A172 (cell line): Measurements from ENCODE around the gene AP1B1. TPM values are rescaled to one million over a fixed set of nuclear protein-coding genes. Genes with fewer than 3 reads are reported as not detected.

Experiments used
- DNase-seq: peaks from one replicate; pipeline ENCODE4 v3.0.0-alpha.2; 2015; ENCODE audit warnings: low spot score
- total RNA-seq: library from RNA; depleted of rRNA; stranded (reverse); fragments of >200 nt; shearing (Covaris generic); gene quantifications from 2 replicates; pipeline ENCODE4 v1.2.3, GENCODE V29; 2014; rRNA removed

The AP1B1 gene
- total RNA-seq, 1 experiment from 2014 or later: 33.2 TPM

DNA sequence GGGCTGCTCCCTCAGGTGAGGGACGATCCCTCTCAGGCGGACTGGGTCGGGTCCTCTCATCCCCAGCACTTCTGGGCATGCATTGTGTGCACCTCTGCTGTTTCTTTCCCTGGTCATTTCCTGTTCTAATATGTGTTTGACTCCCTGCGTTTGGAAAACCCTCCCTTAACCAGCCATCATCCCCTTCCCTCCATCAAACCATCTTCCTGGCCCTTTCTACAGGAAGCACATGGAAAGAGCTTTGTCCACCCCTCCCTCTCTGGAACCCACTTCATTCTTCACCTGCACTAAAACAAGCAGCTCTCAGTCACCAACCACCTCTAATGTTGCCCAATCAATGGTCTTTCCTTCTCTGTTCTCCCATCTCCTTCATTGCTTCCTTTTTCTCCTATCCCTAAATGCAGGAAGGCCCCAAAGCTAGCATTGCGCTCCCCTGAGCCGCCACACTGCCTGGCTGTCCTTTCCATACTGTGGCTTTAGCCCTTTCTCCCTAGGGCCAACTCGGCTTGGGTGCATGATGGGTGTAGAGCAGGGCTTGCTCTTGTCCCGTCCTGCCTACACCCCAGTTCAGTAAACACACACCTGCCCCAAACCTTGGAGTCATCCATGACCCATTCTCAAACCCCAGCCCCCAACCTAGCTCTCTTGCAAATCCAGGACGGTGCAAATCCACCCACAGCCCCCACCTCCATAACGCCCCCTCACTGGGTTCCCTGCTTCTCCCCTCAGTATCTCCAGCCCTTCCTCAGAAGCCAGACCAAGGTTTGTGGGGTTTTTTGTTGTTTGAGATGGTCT lies 87.4 kb downstream of the AP1B1 start:
- no peak for DNase-seq

DNA sequence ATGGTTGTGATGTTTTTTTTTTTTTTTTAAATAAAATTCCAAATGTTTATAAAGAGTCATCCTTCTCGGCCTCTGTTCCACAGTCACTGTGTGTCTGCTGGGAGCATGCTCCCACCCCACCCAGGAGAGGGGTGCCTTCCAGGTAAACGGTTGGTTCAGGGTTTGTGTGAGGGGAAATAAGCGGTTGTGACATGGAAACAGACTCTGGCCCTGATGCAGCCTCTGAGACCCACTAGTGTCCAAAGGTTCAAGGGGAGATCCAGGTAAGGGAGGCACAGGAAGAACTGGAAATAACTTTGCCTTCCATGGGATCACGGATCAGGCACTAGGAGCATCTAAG lies 87.9 kb downstream of the AP1B1 start:
- no peak for DNase-seq

DNA sequence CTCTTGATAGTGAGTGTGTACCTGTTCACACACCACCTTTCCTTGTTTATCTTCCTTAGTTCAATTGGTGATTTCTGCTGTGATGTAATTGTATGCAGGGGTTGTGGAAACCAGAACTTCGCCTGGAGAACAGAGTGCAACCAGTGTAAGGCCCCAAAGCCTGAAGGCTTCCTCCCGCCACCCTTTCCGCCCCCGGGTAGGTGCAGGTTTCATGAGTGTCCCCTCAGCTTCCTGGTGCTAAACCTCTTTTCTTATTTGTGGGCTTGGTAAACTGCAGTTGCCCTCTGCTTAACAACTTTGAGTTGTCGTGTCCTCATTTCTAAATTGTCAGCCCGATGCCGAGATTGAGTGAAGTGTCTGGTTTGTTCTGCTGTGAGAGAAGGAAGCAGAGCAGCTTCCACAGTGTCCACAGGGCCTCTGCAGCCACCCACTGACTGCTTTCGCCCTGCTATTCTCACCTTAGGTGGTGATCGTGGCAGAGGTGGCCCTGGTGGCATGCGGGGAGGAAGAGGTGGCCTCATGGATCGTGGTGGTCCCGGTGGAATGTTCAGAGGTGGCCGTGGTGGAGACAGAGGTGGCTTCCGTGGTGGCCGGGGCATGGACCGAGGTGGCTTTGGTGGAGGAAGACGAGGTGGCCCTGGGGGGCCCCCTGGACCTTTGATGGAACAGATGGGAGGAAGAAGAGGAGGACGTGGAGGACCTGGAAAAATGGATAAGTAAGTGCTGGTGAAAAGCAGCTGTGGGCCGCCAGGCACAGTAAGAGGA lies 89.1 kb downstream of the AP1B1 start:
- DNase-seq: no peak

DNA sequence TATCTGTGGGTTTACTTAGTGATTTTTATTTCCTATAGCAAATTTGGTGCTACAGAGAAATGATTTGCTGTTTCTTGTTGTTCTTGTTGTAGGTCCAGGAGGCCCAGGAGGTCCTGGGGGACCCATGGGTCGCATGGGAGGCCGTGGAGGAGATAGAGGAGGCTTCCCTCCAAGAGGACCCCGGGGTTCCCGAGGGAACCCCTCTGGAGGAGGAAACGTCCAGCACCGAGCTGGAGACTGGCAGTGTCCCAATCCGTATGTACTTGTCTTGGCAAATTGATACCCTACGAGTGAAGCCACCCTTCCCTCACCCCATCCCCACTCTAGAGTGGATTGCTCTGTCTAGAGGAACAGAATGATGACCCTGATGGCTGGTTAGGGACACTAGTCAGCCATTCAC lies 89.7 kb downstream of the AP1B1 start:
- no peak for DNase-seq

DNA sequence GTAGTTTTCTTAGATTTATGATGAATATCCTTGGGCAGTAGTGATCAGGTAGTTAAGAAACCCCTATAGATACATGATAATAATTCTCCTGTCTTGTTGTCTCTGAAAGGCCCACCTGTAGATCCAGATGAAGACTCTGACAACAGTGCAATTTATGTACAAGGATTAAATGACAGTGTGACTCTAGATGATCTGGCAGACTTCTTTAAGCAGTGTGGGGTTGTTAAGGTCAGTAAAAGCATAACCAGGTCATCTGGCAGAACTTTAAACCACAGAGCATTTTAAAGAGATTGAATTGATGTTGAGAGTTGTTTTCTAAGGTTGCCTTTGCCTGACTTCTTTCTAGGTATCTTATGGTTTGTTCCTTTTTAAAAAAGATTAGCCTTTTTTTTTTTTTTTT lies 96.0 kb downstream of the AP1B1 start:
- DNase-seq: no peak

DNA sequence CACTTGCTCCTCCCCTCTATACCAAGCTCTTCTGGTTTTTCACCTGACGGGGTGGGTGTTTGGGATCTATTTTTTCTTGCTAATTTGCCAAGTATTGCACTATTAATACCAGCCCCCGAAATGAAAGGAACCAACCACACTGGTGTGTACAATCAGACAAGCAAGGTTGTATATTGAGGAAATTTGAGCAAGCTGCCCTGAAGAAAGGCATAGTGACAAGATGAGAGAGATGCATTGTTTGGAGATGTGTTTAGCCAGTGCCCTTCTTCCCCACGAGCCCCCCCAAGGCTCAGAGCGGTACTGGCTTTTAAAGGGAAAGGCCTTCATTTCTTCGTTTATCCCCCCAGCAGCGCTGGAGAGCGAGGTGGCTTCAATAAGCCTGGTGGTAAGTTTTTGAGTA lies 97.2 kb downstream of the AP1B1 start:
- DNase-seq: no peak

DNA sequence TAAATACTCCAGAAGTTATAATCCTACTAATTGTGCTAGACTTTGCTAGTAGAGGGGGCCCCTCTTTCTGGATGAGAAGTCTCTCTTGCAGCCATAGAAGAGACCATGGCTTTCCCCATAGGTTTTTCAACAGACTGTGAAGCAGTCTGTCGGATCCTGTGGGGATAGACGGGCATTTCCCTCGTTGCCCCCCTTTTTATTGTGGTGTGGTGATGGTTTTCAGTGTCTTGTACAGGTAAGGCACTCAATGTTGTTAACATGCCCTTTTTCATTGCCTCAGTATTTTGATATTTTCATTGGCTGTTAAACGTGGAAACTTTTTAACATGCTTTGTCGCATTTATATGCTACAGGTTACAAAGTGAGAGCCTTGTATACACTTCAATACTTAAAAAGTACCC lies 98.3 kb downstream of the AP1B1 start:
- no peak for DNase-seq

DNA sequence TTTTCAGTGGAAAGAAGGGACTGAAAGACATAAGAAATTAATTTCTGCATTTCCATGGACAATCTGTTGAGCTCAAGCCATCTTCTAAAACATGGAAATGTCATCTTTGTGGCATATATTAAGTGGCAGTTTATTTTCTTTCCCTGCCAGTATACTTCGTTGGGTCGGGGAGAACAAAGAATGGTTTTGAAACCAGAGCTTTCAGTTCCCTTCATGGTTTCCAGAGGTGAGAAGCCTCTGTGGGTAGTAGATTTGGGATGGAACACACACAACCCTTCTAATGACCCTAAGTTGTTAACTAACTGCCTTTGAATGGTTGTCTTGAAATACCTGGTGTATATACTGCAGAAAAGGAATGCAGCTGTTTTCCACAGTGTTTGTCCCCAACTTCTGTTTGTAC lies 99.5 kb downstream of the AP1B1 start:
- DNase-seq: no peak

DNA sequence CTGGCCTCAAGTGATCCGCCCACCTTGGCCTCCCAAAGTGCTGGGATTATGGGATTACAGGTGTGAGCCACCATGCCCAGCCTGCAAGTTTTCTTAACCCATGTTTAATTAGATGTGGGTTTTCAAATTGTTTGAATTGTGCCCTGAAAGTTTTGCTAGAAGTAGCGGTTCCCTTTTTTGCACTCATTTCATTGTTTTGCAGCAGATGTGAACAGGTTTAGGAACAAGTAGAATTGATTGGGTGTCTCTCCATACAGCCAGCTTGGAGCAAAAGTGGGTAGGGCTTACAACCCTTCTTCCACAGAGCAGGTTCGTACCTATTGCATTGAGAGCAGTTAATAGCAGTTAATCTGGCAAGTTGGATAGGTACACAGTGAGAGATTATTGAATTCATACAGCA lies 104.2 kb downstream of the AP1B1 start:
- no peak for DNase-seq

DNA sequence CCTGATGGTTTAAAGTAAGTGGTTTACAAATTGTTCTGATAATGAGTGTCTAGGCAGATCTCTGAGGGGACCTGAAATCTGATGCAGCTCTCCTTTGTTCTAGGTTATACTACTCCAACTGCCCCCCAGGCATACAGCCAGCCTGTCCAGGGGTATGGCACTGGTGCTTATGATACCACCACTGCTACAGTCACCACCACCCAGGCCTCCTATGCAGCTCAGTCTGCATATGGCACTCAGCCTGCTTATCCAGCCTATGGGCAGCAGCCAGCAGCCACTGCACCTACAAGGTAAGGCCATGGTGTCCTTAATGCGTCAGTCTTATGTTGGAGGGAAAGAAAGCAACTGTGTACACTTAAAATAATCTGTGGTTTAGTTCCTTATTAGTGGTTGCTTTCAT lies 110.4 kb downstream of the AP1B1 start:
- no peak for DNase-seq

Other genes with a start within 250 kb of the AP1B1 start
- 0.24 TPM in 1 of 2 replicates, not detected in the other for gene EMID1, start 182.7 kb downstream of the AP1B1 start, total RNA-seq
- 15.3 and 19.3 TPM in 2 replicates for gene RHBDD3, start 120.6 kb downstream of the AP1B1 start, total RNA-seq
- 146 and 168 TPM in 2 replicates for gene EWSR1, start 120.3 kb downstream of the AP1B1 start, total RNA-seq
- 27.5 and 32.1 TPM in 2 replicates for gene GAS2L1, start 81.9 kb downstream of the AP1B1 start, total RNA-seq
- not detected in 2 replicates for gene RASL10A, start 72.9 kb downstream of the AP1B1 start, total RNA-seq
- not detected in 2 replicates for gene RFPL1, start 50.0 kb upstream of the AP1B1 start, total RNA-seq
- gene NEFH, start 91.6 kb upstream of the AP1B1 start, total RNA-seq: not detected in 2 replicates
- 42.8 and 45.6 TPM in 2 replicates for gene THOC5, start 165.2 kb upstream of the AP1B1 start, total RNA-seq
- 88.8 and 95.7 TPM in 2 replicates for gene NIPSNAP1, start 192.5 kb upstream of the AP1B1 start, total RNA-seq
- gene NF2, start 215.1 kb upstream of the AP1B1 start, total RNA-seq: 3.7 and 5.3 TPM in 2 replicates